K562 (cell line): ENCODE data around the gene FAM131C. TPM values are rescaled to one million over a fixed set of nuclear protein-coding genes. Genes with fewer than 3 reads are reported as not detected.
A peak's percentile ranks its signal among the peaks of the same experiment; 100 is the strongest.

Source experiments
- ATAC-seq: fragments of 200-7000 bp; cut with Tn5 transposase; 3 replicates; pipeline ENCODE4 v1.9.1; 2020; ENCODE audit warnings: moderate library complexity
- BruUV-seq: library from RNA; stranded (reverse); fragments of 400-500 nt; replicated peaks from 2 replicates; lab custom pipeline; 2021; lab: Mats Ljungman, UMichigan
- CTCF ChIA-PET: fragments of 300-600 bp; formaldehyde crosslinking; extraction: SDS; loops from one replicate; lab custom pipeline; 2021; ENCODE audit warnings: low intra/inter-chr PET ratio; lab: Yijun Ruan, JAX
- POLR2A ChIA-PET: fragments of 300-600, 350-650 bp; sonication (Branson Sonifier 250); formaldehyde crosslinking; extraction: SDS; loops from one replicate; lab custom pipeline; 2021; ENCODE audit warnings: antibody characterized with exemption, inconsistent platforms; lab: Yijun Ruan, JAX
- DNase-seq, 4 experiments: peaks; one replicate each; pipeline versions ENCODE4 v3.0.0 to v3.0.0-alpha.2; 2011 to 2018; ENCODE audit warnings: low spot score in 3 of 4, mixed read lengths in 3 of 4; ENCODE audit errors: extremely low read depth in 1 of 4
- FAIRE-seq: peaks from 2 replicates; lab custom pipeline; 2011; peaks lifted over from hg19 to GRCh38; lab: Jason Lieb, UNC
- H2AFZ ChIP-seq: 2 replicates; pipeline ENCODE4 v1.6.0; 2011; ENCODE audit warnings: low read depth, low read length, control low read depth, inconsistent platforms
- H3K27ac ChIP-seq: fragments of 200-600 bp; 3 replicates; pipeline ENCODE4 v1.8.0; 2011; ENCODE audit warnings: low read depth, mild to moderate bottlenecking, control low read depth, inconsistent platforms, low read length, moderate library complexity, mixed read lengths; ENCODE audit errors: extremely low read depth
- H3K27me3 ChIP-seq, 2 experiments: fragments of 300-600 bp in 1 of 2; 2 replicates in 1 of 2; 3 replicates in 1 of 2; pipeline versions ENCODE4 v1.6.0 to v1.8.0; 2011; ENCODE audit warnings: inconsistent platforms in 2 of 2, low read length in 2 of 2, mild to moderate bottlenecking in 1 of 2, mixed read lengths in 1 of 2, moderate library complexity in 1 of 2; ENCODE audit not compliant: control insufficient read depth in 2 of 2, insufficient read depth in 2 of 2
- H3K36me3 ChIP-seq: fragments of 300-600 bp; 3 replicates; pipeline ENCODE4 v1.8.0; 2011; ENCODE audit warnings: mild to moderate bottlenecking, low read length, inconsistent platforms; ENCODE audit not compliant: control insufficient read depth, insufficient read depth
- H3K4me1 ChIP-seq, 2 experiments: fragments of 200-600 bp in 1 of 2; replicated peaks in 1 of 2; 2 replicates in 1 of 2; 3 replicates in 1 of 2; pipeline versions ENCODE4 v1.5.1 to v1.8.0; 2011; ENCODE audit warnings: inconsistent platforms in 2 of 2, low read length in 2 of 2, mild to moderate bottlenecking in 1 of 2, mixed read lengths in 1 of 2, moderate library complexity in 1 of 2; ENCODE audit not compliant: control insufficient read depth in 2 of 2, insufficient read depth in 2 of 2
- H3K4me2 ChIP-seq: 2 replicates; pipeline ENCODE4 v1.6.1; 2011; ENCODE audit warnings: low read length, control low read depth, inconsistent platforms, mixed read lengths; ENCODE audit not compliant: insufficient read depth
- H3K4me3 ChIP-seq: fragments of 200-600 bp; sonication (generic), shearing (Covaris generic); 2 replicates; pipeline ENCODE4 v1.5.1; 2016; ENCODE audit warnings: control low read depth, inconsistent platforms
- H3K79me2 ChIP-seq: fragments of 200-600 bp; 3 replicates; pipeline ENCODE4 v1.8.0; 2011; ENCODE audit warnings: low read length, inconsistent platforms; ENCODE audit not compliant: control insufficient read depth, insufficient read depth
- H3K9ac ChIP-seq, 2 experiments: 2 replicates each; pipeline versions ENCODE4 v1.6.0 to v1.6.1; 2011; ENCODE audit warnings: low read depth in 2 of 2, low read length in 2 of 2, control low read depth in 1 of 2, inconsistent platforms in 1 of 2, mild to moderate bottlenecking in 1 of 2, mixed read lengths in 1 of 2; ENCODE audit not compliant: insufficient read depth in 1 of 2
- H3K9me1 ChIP-seq: one replicate; pipeline ENCODE4 v1.6.0; 2011; ENCODE audit warnings: inconsistent platforms, mild to moderate bottlenecking, low read length, moderate library complexity; ENCODE audit not compliant: control insufficient read depth, insufficient read depth
- H3K9me3 ChIP-seq: replicated peaks from 2 replicates; pipeline ENCODE4 v1.5.1; 2011; ENCODE audit warnings: low read depth, low read length, inconsistent platforms; ENCODE audit not compliant: control insufficient read depth, insufficient read depth
- H4K20me1 ChIP-seq: replicated peaks from 2 replicates; pipeline ENCODE4 v1.6.1; 2011; ENCODE audit warnings: low read length, inconsistent platforms, mixed read lengths; ENCODE audit not compliant: control insufficient read depth, insufficient read depth
- EGR1 ChIP-seq: fragments of 450-650 bp; conservative IDR thresholded peaks from 2 replicates; pipeline ENCODE4 v1.6.1; 2017; ENCODE audit warnings: mild to moderate bottlenecking
- PHF20 ChIP-seq: fragments of 450-650 bp; IDR thresholded peaks from 2 replicates; pipeline ENCODE4 v1.6.1; 2018; ENCODE audit not compliant: partially characterized antibody
- PHF8 ChIP-seq: fragments of 200-600 bp; sonication (generic); IDR thresholded peaks from 2 replicates; pipeline ENCODE4 v1.6.1; 2012; ENCODE audit warnings: mixed run types, mild to moderate bottlenecking, inconsistent platforms, low read length, moderate library complexity, borderline replicate concordance
- POLR3G ChIP-seq: IDR thresholded peaks from 2 replicates; pipeline ENCODE4 v1.6.1; 2011; ENCODE audit not compliant: insufficient read length, insufficient replicate concordance; ENCODE audit errors: extremely low read depth
- RCOR1 ChIP-seq, 2 experiments: IDR thresholded peaks; 2 replicates each; pipeline ENCODE4 v1.6.1; 2012; ENCODE audit warnings: low read depth in 2 of 2, low read length in 2 of 2, borderline replicate concordance in 1 of 2, improper control_type of control experiment in 1 of 2
- SP1 ChIP-seq: sonication (generic); formaldehyde crosslinking; IDR thresholded peaks from 2 replicates; pipeline ENCODE4 v1.8.1; 2022; ENCODE audit warnings: mild to moderate bottlenecking, missing genetic modification reagents
- ZBTB7A ChIP-seq: IDR thresholded peaks from 2 replicates; pipeline ENCODE4 v1.6.1; 2011; ENCODE audit warnings: low read depth, mild to moderate bottlenecking, low read length, moderate library complexity, borderline replicate concordance; ENCODE audit not compliant: control insufficient read depth
- ZNF551 ChIP-seq: fragments of 250-450 bp; sonication (Bioruptor Pico); IDR thresholded peaks from 2 replicates; pipeline ENCODE4 v1.5.0; 2021; ENCODE audit warnings: mild to moderate bottlenecking, moderate library complexity
- WGBS: fragments of 100-300 bp; shearing (Covaris generic); methylation state at CpG from one replicate; pipeline ENCODE4 v1.1.6; 2016; ENCODE audit warnings: low coverage, mixed read lengths; ENCODE audit not compliant: insufficient coverage; ENCODE audit errors: missing lambda C conversion rate; 5-methylcytosine and 5-hydroxymethylcytosine counted together
- in situ Hi-C: fragments of 300-500 bp; cut with MboI; formaldehyde crosslinking; loops from 4 replicates; pipeline ENCODE4 v1.15.0; 2018; ENCODE audit warnings: inconsistent platforms, mixed read lengths
- intact Hi-C: fragments of 100-400 bp; cut with micrococcal nuclease; formaldehyde crosslinking; loops from 2 replicates; pipeline ENCODE4 v1.14.2; 2022
- polyA plus RNA-seq, 8 experiments: library from polyadenylated mRNA; depleted of rRNA in 4 of 8; stranded (reverse) in 5 of 8; unstranded in 3 of 8; fragments of >200 nt; fragmentation: Nextera tagmentation in 2 of 8; fragmentation: Illumina TruSeq in 1 of 8; extraction: Ambion mirVana in 2 of 8; extraction: Trizol in 1 of 8; gene quantifications; 2 replicates each; pipeline versions ENCODE4 v1.2.1 to v1.2.3, GENCODE V29; 2011 to 2014; ENCODE audit warnings: inconsistent platforms in 1 of 8, missing spikeins in 1 of 8
- total RNA-seq, 7 experiments: library from RNA; depleted of rRNA in 6 of 7; stranded (reverse); fragments of >200 nt in 6 of 7; fragmentation: Illumina TruSeq in 2 of 7; extraction: Trizol in 2 of 7; gene quantifications; 2 replicates each; pipeline versions ENCODE4 v1.2.1 to v1.2.3, GENCODE V29; 2011 to 2021; ENCODE audit warnings: low replicate concordance in 1 of 7
- TF ChIP-seq, protein P1 (sequence below), 2 experiments: fragments of 450-650 bp in 1 of 2; sonication (generic) in 1 of 2; formaldehyde crosslinking; conservative IDR thresholded peaks; 2 replicates each; pipeline versions ENCODE4 v1.4.0 to v1.8.1; 2020 to 2022; ENCODE audit warnings: mild to moderate bottlenecking in 1 of 2, missing genetic modification reagents in 1 of 2
- TF ChIP-seq, protein P2 (sequence below): fragments of 200-800 bp; sonication (Bioruptor generic); IDR thresholded peaks from 2 replicates; pipeline ENCODE4 v1.6.1; 2017; ENCODE audit warnings: missing genetic modification characterization, missing compliant biosample characterization
- TF ChIP-seq, protein P3 (sequence below): sonication (generic); formaldehyde crosslinking; IDR thresholded peaks from 2 replicates; pipeline ENCODE4 v1.8.0; 2022; ENCODE audit warnings: missing genetic modification reagents, mild to moderate bottlenecking, moderate library complexity, borderline replicate concordance

FAM131C gene
- total and polyA plus RNA-seq, 9 of the 15 experiments (the other 6 are each of a cell fraction or from before 2014, with no cell fraction given): 0.10 to 0.29 (median 0.16) TPM; not detected in 6

DNA sequence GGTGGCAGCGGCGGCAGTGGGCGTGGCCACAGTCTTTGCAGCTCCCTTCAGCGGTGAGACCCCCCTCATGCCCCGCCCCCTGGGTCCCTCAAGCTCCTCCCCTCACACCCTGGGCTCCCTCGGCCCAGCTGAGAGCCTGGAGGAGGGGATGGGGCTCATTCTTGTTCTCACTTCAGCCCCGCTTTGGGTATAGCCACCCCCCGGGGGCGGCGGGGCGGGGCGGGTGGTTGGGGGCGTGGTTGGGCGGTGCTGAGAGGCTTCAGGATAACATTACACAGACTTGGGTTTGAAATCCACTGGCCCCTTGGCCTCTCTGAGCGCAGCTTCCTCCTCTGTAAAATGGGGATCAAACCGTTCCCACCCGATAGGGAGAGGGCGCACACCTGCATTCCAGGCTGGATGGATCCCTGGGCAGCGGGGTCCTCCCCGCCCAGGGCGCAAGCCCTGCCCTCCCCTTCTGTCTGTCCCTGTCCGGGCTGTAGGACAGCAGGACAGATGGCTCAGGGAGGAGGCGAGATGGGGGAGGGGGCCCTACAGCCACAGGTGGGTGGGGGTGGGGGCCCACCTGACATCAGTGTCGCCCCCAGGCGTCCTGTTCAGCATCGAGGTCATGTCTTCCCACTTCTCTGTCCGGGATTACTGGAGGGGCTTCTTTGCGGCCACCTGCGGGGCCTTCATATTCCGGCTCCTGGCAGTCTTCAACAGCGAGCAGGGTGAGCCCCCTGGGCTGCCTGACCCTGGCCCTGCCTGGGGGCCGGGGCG, 46.5 kb downstream of the FAM131C start:
- DNase-seq: peak; percentile 79 to 88 (median 88)
- H3K9me3 ChIP-seq: no peaks in the 10 kb centered on the region
- H3K9ac ChIP-seq: peak overlapping the region; percentile 22 to 64; a peak in 3 of 4 replicates
- H3K4me2 ChIP-seq: peak overlapping the region; percentile 79
- TF ChIP-seq, protein P1, sequence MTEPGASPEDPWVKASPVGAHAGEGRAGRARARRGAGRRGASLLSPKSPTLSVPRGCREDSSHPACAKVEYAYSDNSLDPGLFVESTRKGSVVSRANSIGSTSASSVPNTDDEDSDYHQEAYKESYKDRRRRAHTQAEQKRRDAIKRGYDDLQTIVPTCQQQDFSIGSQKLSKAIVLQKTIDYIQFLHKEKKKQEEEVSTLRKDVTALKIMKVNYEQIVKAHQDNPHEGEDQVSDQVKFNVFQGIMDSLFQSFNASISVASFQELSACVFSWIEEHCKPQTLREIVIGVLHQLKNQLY (CRISPR knock-in tag; conservative IDR thresholded peaks at IDR 0.05): no peak
- TF ChIP-seq SP1 (CRISPR knock-in tag) (peak; percentile 61; the same call in 1 of the 2 replicates), POLR3G (no peak), PHF20 (no peak), PHF8 (peak; percentile 26; the same call in 1 of the 2 replicates), EGR1 (peak; percentile 57), ZBTB7A (peak; percentile 26; the same call in 1 of the 2 replicates), ZNF551 (CRISPR knock-in tag) (no peak), RCOR1 (IDR thresholded peaks at IDR 0.05; ENCODE audit: borderline replicate concordance in 1 of 2, low read depth in 2 of 2, low read length in 2 of 2) (0 out of 4 replicates have a peak, but pooled peaks of 1 of the 2 experiments have one; percentile 31)
- TF ChIP-seq, protein P2, sequence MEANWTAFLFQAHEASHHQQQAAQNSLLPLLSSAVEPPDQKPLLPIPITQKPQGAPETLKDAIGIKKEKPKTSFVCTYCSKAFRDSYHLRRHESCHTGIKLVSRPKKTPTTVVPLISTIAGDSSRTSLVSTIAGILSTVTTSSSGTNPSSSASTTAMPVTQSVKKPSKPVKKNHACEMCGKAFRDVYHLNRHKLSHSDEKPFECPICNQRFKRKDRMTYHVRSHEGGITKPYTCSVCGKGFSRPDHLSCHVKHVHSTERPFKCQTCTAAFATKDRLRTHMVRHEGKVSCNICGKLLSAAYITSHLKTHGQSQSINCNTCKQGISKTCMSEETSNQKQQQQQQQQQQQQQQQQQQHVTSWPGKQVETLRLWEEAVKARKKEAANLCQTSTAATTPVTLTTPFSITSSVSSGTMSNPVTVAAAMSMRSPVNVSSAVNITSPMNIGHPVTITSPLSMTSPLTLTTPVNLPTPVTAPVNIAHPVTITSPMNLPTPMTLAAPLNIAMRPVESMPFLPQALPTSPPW (CRISPR knock-in tag): peak; percentile 74
- TF ChIP-seq, protein P3, sequence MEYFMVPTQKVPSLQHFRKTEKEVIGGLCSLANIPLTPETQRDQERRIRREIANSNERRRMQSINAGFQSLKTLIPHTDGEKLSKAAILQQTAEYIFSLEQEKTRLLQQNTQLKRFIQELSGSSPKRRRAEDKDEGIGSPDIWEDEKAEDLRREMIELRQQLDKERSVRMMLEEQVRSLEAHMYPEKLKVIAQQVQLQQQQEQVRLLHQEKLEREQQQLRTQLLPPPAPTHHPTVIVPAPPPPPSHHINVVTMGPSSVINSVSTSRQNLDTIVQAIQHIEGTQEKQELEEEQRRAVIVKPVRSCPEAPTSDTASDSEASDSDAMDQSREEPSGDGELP (CRISPR knock-in tag): peak; percentile 67; the same call in 1 of the 2 replicates
- TF ChIP-seq, all 486 proteins: peak for 7
- POLR2A ChIA-PET: interaction anchor here (0.6 kb wide), 2 partner anchors 33 to 516 kb away, joined by 3 to 4 read pairs; no protein-coding TSS in a partner anchor
- H3K9me1 ChIP-seq: no peaks in the 10 kb centered on the region
- H3K27me3 ChIP-seq: peaks cover 7 to 32% of the 10 kb centered on the region in 2 experiments; a peak in 3 of 5 replicates
- H3K4me1 ChIP-seq: peaks cover 7 to 50% of the 10 kb centered on the region in 2 experiments; a peak in 3 of 5 replicates
- H3K4me3 ChIP-seq: peak overlapping the region; percentile 29
- no TSS peak for BruUV-seq
- H3K36me3 ChIP-seq: no peaks in the 10 kb centered on the region
- intact Hi-C loops: no loop called here
- in situ Hi-C loops: no loop called here
- FAIRE-seq (peak; percentile 86), ATAC-seq (peak; percentile 85)
- H3K27ac ChIP-seq: no peak overlapping the region
- CTCF ChIA-PET: no interaction called here
- no peaks in the 10 kb centered on the region for H3K79me2 ChIP-seq
- H4K20me1 ChIP-seq: no peaks in the 10 kb centered on the region
- peak overlapping the region; percentile 92 for H2AFZ ChIP-seq
- 21% methylated on average over 21 of the region's 33 CpGs for WGBS
